SHP77 (cell line): ENCODE results near the gene AVPI1.
"Not testable (repeated sequence)": the region's sequence is repeated elsewhere in the genome, so short reads cannot be mapped to it uniquely, and the experiment has no call there.

ENCODE experiments used
- DNase-seq, 2 experiments: peaks; one replicate each; lab custom pipeline; 2025; lab: John Stamatoyannopoulos, UW

Gene AVPI1

DNA sequence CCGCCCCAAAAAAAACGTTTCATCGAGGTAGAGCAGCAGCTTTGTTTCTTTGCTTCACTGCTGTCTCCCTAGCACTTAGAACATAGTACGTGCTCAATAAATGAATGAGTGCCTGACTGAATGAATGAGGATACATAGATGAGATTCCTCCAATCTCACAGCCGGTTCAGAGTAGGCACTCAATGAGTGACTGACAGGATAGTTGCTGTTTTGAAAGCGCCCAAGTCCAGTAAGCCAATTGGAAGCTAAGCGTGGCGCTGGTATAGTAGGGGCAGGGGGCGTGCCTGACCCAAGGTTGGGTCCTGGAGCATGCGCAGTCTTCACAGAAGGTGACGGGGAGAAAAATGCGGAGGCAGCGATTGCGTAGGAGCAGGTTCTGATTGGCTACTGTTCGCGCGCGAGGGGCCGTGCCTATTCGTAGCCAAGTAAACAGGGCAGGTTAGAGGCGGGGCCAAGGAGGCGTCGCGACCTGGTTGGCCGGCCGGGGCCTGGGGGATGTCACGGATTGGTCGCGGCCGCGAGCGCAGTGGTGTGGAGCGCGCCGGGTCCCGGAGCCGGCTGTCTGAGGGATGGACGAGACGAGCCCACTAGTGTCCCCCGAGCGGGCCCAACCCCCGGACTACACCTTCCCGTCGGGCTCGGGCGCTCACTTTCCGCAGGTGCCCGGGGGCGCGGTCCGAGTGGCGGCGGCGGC, 46.7 kb downstream of the AVPI1 start, which contains the start of gene PI4K2A:
Gene PI4K2A, plus strand, starts transcription at position 498 of the 694 bp plus-strand sequence. Its CDS starts 72 bp downstream, at position 570.
- DNase-seq, result peak; percentile 99

DNA sequence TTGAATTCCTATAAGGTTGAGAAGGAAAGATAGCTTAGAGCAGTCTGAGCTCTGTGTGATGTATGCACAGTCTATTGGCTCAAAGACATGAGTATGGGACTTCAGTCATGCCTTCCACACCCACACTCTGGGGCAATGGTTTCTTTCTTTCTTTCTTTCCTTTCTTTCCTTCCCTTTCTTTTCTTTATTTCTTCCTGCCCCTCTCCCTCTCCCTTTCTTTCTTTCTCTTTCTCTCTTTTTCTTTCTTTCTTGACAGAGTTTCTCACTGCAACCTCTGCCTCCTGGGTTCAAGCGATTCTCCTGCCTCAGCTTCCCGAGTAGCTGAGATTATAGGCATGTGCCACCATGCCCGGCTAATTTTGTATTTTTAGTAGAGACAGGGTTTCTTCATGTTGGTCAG, 48.0 kb downstream of the AVPI1 start:
- DNase-seq, result not testable (repeated sequence)

DNA sequence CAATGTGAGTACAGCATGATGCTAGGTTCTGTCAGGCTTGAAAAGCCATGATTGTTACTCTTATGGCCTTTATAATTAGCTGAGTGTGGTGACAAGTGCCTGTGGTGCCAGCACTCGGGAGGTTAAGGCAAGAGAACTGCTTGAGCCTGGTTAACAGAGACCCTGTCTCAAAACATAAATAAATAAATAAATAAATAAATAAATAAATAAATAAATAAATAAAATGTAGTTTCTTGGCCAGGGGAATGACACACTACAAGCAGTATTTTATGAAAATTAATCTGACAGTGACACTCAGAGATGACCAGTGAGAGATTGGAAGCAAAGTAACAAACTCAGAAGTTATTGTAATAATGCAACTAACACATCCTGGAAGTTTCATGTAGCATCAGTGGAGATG, 51.5 kb downstream of the AVPI1 start:
- no peak for DNase-seq

DNA sequence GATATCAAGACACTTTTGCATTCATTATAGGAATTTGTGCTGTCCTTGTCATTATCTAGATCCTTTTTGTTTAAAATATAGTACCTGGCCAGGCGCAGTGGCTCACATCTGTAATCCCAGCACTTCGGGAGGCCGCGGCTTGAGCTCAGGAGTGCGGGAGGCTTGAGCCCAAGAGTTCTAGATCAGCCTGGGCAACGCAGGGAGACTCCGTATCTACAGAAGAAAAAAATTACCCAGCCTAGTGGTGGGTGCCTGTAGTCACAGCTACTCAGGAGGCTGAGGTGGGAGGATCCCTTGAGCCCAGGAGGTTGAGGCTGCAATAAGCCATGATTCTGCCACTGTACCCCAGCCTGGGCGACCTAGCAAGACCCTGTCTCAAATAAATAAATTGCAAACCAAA, 53.1 kb downstream of the AVPI1 start:
- peak; percentile 11 to 56 for DNase-seq

DNA sequence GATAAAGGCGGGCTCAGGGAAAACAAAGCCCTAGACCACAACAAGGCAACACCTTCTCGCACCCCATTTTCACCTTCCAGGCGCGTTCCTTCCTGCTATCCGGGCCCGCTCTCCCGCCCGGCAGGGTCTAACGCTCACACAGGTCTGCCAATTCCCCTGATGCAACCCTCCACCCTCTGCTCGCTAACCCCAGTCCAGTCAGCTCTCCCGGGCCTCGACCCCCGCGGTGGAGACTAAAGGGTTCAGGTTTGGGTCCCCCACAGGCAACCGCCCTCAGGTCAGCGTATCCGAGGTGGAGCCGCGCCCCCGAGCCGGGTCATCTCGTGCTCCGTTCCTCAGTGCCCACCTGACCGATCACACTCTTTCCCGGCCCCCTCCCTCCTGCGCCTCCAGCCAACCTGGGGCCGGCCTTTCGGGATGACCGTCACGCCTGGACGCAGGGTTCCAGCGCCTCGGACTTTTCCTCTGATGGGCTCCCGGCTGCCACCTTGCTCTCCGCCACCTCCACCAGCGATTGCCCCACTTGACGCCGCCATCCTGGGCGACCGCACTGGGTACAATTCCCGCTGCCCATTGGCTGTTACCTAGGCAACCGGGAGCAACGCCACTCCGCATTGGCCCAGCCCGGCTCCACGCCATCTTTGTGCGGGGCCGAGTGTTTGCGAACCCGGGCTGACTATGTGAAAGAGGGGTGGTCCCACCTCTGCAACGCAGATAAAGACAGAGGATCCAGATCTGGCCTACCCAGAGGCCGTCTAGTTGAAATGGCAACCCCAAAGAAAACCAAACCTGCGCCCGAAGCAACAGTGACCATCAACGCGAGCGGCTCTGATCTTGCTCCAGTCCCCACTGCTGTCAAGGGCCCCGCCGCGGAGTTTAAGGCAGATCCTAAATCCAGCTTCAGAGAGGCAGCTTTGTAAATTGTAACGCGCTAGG, 53.8 kb downstream of the AVPI1 start, which contains the start of gene MORN4:
Gene MORN4, minus strand, starts transcription at position 552 of the 936 bp plus-strand sequence. CDS start 13,847 bp downstream, outside the sequence.
- peak; percentile 93 to 94 for DNase-seq

DNA sequence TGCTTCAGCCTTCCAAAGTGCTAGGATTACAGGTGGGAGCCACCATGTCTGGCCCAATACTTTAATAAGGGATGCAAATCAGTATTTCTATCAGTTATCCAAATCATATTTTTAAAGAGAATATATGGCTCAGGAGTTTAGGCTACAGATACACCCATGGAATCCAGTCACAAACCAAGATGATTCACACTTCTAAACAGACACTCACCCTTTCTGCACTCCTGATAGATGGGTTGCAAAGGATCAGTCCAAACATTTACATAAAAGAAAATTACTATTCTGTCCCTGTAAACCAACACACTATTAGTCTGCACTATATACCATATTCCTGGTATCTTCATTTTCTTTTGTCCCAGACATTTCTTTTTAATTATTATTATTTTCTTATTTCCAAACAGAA, 55.9 kb downstream of the AVPI1 start:
- no peak for DNase-seq

DNA sequence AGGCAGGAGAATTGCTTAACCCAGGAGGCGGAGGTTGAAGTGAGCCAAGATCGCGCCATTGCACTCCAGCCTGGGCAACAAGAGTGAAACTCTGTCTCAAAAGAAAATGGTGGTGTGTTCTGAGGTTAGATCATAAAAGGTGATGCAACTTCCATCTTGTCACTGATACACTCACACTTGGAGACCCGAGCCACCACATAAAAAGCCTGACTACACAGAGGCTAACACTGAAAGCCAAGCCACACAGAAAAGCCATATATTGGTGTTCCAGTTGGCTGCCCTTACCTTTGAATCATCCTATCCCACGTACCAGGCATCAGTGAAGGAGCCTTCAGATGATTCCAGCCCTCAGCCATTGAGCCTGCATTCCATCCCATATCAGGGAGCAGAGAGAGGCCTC, 57.8 kb downstream of the AVPI1 start:
- DNase-seq, result no peak

DNA sequence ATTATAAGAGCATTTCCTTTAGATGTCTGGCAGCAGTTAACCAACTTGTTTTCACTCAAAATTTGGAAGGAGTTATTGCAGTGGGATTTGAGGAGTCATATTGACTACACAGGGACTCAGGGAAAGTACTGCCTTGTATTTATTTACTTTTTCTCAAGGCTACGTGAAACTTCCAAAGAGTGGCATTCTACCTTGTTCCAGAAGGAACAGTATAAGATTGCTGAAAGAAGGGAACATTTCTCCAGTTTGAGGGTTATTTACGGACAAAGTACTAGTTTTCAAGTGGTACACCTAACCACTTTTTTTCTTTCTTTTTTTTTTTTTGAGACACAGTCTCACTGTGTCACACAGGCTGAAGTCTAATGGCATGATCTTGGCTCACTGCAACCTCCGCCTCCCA, 58.8 kb downstream of the AVPI1 start:
- DNase-seq, result no peak

DNA sequence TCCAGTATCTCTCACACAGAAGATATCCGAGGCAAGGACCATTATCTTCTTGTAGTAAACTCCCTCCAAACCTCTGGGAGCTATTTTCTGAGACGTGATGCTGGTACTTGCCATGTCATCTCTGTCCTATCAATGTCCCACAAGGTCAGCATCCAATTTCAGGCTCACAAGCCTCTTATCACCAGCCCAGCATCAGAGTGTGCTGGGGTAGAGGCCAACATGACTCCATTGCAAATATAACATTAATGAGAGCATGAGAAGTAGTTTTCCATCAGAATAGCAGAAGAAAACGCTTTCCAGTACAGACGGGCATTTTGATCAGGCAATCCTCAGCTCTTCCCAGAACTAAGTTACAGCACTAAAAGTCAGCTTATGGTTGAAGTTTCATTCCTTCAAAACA, 59.3 kb downstream of the AVPI1 start:
- DNase-seq, result no peak
